HS-5 (cell line): Measurements from ENCODE around the gene KDM5D.
A peak's percentile ranks its signal among the peaks of the same experiment; 100 is the strongest.

Experiments
- DNase-seq: peaks from one replicate; pipeline ENCODE4 v3.0.0-alpha.2; 2012; ENCODE audit warnings: low read depth

Gene KDM5D

DNA sequence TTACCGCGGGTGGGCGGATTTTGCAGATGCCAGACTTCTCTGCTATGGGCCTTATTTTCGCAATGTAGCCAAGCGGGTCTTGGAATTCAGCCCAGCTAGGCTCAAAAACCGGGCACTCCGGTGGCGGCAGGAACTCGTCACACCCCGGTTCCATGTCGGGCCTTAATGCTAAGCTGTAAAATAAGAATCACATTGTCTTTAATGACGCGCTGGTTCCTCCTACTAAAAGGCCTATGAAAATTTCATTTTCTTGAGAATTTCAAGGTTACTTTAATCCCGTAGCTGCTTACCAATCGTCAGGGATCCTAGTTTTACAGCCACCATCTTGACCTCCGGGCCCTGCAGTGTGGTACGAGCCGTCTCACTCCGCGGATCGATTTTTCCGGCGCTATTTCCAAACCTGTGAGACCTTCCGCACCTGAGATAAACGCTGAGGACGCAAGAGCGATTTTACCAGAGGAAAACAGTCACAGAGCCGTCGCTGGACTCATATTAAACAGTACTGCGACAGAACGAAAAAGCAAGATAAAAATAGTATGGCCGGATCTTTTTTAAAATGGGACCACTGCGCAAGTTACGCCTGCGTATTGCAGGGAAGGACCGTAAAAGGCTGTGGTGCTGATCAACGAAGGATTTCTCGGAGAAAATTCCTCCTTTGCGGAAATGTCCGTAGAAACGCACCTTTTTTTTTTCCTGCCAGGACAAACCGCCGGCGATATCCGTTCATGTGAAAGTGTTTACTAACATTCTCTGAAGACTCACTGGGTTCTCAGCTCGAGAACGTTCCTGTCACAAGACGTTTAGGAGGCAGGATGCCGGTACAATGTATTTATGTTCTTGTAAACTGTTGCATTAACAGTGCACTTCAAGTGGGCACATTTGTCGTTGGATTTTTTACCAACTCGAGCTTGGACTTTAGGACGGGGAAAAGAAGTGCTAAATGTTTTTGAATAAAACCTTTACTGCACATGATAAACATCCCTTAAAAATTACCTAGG lies at the start of gene KDM5D:
TSS of gene KDM5D (minus strand) at position 346 of the 998 bp plus-strand sequence. CDS start at position 154, 192 bp downstream.
- peak; percentile 72 for DNase-seq

DNA sequence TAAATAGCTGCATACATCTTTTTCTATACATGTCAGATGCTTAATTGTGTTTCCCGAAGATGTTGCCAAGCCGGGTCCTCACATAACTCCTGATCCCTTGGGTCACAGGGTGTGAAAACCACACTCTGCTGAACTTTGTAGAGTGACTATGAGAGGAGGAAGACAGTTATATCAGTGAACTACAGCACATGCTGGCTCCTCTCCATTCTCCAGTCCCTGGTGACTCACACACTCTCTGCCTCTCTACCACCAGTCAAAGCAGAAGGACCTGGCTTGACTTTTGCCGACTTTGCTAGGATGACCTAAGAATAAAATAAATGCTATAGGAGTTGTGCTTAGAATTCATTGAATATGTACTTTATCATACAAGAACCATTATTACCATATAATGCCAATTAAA lies 23.8 kb upstream of the KDM5D start:
- no peak for DNase-seq

DNA sequence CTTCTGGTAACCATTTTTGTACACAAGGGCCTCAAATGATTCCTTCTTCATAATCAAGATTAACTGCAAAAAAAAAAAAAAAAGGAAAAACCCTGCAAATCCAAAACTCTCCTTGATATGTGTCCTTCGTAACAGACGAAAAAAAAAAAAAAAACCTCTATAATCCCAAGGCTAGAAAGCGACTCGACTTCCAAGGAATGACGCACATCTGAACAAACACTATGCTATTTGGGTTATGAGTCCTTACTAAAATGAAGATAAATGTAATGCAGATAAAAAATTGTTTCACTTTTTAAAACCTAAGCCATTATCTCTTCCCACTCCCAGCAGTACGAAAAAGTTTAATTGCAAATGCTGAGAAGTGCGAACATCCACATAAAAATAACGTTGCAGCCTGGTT lies 1.2 kb downstream of the KDM5D start:
- no peak for DNase-seq

DNA sequence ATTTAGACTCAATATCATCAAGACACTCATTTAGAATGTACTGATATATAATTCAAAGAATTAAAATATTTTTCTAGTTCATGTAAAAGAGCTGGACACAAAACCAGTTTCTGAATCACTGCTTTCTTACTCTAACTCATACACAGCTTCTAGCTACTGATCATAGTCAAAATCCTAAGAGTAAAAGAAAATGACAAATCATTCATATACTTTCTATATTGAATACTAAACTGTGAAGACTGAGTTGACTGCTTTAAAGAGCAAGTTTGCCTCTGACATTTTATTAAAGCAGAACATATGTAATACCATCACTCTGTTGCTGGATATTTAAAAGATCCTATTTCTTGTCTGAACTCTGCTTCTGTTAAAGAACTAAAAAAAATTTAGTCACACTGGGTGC lies 2.4 kb downstream of the KDM5D start:
- DNase-seq: no peak

DNA sequence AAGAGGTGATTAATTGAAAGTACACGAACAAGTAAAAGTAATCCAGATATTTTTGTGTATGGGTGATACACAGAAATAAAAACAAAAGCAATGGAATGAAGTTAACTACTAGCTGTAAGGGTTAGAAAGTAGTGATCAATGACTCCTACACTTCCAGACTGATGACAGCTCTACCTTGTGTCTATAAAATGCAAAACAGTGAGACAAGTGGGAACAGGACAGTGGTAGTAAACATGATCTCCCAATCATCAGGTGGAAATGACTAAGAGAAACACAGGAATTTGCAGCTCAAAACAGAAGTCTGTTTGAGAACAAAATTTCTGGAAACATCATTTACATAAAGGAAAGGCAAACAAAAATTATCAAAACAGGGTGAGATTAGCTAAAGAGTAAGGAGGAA lies 10.1 kb downstream of the KDM5D start:
- DNase-seq: no peak

DNA sequence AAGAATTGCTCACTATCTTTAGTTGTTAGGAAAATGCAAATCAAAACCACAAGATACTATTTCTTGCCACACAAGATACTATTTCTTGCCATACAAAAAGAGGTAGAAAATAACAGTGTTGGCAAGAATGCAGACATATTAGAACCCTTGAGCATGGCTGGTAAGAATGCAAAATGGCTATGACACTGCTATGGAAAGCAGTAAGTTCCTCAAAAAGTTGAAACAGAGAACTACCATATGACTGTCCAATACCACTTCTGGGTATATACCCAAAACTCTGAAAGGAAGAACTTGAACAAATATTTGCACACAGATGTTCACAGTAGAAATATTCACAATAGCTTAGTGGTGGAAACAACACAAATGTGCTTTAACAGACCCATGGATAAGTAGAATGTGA lies 26.6 kb downstream of the KDM5D start:
- DNase-seq: no peak

DNA sequence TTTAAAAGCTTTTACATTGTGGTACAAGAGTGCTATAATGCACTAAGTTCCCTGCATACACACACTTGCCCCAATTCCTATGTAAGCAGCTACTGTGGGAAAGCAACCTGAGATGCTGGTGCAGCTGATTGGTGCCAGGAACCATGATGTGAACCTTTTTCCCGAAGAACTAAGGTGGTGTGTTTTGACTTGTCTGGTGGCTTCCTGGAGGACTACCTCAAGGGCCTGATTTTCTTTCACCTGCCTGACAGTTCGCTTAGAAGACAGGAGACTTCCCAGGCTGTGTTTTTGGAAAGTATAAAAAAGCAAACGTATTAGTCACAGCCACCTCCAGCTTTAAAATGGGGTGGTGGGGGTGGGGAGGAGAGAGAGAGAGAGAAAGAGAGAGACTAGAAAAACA lies 27.4 kb downstream of the KDM5D start:
- no peak for DNase-seq

DNA sequence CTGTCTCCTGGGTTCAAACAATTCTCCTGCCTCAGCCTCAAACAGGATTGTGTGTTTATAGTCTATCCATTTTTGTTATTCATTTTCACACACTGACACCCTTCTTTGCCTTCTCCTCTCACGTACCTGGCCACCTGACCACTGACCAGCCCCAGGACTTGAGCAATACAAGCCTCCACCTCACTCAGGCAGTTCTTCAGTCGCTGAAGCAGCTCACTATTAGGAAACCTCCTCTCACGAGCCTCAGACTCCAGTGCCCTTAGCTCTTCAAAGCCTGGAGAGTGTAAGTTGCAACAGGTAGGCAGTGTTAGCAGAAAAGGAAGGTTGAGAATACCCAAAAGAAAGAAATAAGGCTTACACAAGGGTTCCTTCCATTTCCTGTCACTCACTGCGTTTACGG lies 29.3 kb downstream of the KDM5D start:
- DNase-seq: no peak

DNA sequence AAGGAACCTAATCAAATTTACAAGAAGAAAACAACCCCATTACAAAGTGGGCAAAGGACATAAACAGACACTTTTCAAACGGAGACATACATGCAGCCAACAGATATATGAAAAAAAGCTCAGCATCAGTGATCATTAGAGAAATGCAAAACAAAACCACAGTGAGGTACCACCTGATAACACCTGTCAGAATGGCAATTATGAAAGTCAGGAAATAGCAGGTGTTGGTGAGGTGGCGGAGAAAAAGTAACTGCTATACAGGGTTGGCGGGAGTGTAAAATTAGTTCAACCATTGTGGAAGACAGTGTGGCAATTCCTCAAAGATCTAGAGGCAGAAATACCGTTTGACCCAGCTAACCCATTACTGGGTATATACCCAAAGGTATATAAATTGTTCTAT lies 31.1 kb downstream of the KDM5D start:
- DNase-seq: no peak

DNA sequence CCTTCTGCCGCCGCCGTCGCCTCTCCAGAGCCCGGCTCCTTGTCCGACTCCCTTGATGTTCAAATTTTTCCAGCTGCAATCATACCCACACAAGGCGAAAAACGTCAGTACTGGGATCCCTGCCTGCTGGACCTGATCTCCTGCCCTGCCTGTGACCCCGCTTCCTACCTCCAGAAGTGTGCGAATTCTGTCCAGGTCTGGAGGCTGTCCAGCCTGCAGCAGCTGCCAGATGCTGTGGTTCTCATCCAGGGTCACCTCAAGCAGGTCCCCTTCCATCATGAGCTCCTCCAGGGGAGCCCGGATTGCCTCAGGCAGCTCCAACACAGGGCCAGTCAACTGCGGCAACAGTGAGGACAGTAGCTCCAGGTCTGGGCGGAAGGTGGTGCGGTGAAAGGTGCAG lies 38.3 kb downstream of the KDM5D start:
- DNase-seq: no peak

DNA sequence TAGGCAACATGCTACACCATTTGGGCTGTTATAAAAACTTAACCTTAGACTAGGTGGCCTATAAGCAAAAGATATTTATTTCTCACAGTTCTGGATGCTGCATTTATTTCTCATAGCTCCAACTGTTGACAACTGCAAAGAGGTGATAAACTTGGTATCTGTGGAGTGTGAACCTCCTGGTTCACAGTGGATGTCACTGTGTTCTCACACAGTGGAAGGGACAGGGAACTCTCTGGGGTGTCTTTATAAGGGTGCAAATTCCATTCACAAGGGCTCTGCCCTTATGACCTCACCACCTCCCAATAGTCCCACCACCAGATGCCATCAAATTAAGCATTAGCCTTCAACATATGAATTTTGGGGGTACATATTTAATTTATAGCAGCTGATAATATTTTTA lies 46.0 kb downstream of the KDM5D start:
- no peak for DNase-seq

DNA sequence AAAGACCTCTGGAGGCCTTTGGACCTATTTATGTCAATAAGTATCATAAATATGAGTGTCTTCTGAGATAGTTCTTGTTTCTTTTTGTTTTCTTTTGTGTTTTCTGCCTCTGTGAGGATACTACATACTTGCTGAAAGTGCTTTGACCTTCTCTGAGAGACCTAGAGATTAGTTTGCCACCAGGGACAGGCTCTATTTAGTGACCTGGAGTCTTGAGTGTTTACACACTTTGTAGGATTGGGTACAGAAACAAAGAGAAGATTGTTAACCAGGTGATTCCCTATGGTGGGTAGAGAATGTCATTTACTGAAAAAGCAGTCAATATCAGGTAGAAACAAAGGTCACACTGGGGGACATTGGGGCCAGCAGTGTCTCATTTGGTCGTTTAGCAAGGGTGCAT lies 63.7 kb downstream of the KDM5D start:
- DNase-seq: no peak
